HuH-7.5 (cell line): Measurements from ENCODE around the gene ENO2.

Experiments
- DNase-seq: peaks from one replicate; pipeline ENCODE4 v3.0.0; 2011; ENCODE audit warnings: low spot score

Gene ENO2

DNA sequence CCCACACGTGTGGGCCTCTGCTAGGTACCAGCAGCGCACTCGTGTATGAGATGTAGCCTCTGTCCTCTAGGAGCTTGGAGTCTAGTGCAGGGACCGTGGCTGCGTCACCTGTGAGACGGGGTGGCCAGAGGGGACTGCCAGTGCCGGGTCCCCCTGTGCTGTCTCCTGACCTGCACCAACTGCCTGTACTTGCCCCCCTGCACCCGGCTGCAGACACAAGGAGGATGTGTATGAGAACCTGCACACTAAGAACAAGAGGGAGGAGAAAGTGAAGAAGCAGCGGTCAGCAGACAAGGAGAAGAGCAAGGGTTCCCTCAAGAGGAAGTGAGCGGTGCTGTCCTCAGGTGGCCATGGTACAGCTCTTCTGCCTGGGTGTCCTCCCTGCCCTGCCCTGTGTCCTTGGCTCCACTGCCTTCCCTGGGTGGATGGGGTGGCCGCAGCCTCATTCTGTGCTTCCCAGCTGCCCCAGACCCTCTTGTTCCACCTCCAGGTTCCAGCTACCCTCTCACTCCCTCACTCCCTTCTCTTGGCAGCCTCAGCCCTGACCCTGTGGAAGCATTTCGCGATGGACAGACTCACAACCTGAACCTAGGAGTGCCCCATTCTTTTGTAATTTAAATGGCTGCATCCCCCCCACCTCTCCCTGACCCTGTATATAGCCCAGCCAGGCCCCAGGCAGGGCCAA, 46.4 kb downstream of the ENO2 start:
- no peak for DNase-seq

DNA sequence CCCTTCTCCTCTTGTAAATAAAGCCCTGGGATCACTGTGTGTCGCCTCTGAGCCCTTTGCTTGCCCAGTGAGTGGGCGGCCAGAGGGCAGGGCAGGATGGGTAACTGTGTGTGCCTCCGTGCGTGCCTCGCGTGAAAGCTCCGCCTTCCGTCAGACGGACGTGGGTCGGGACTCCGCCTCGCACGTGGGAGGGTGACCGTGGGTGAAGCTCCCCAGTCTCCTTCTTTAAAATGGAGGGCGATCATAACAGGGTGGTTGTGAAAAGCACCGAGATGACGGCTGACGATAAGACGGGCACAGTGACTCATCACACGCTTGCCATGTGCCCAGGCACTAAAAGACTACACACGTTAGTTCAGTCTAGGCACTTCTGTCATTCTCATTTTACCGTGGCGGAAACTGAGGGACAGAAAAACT, 46.9 kb downstream of the ENO2 start:
- DNase-seq = no peak

DNA sequence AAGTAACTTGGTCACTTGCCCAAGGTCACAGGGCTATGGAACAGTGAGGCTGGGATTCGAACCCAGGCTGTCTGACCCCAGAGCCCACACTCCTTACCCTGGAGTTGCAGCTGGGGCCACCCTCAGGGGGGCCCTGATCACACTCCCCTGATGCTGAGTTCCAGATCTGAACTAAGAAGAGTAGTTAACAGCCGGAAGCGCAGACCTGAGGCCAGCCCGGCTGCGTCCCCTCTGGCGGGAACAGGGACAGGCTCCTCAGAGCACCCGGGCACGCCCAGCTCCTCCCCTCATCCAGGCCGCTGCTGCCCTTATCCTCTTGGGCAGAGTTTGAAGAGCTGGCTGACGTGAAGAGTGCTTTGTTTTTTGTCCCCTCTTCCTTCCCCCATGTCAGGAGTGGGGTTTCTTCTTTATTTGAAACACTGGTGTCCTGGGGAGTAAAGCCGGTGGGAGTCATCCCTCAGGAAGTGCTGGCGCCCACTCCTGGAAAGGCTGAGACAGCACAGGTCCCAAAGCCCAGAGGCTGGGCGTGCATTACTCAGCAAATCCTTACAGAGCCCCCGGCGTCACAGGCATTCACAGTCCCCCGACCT, 47.4 kb downstream of the ENO2 start:
- DNase-seq = peak; percentile 85

DNA sequence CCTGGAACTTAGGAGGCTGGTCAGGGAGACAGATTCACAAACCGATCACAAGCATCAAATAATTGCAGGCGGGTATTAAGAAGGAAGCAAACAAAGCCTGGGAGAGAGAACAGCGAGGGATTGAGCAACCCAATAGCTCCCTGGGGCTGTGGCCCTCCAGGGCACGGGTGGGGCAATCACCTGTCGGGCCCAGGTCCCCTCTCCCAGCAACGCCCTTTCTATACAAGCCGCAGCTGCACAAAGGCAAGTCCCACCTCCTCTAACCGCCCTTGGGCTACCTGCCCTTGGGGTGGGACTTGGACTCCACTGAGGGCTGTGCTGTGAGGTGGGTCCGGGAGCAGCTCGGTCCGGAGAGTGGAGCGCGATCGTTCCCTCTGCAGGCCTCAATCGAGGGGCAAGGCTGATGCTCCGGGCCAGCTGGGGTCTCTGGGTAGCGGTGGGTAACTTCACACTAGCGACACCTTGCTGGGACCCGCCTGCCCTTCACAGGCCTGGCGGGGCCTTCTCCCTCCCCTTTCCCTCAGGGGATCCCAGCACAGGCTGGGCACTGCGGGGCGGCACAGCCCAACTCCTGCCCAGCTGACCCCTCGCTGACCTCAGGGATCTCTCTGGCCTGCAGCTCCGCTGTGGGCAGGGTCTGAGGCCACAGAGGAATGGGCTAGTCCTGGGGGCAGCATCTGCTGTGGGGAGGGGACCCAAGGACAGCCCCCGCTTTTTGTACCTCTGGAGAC, 48.1 kb downstream of the ENO2 start:
- DNase-seq = no peak

DNA sequence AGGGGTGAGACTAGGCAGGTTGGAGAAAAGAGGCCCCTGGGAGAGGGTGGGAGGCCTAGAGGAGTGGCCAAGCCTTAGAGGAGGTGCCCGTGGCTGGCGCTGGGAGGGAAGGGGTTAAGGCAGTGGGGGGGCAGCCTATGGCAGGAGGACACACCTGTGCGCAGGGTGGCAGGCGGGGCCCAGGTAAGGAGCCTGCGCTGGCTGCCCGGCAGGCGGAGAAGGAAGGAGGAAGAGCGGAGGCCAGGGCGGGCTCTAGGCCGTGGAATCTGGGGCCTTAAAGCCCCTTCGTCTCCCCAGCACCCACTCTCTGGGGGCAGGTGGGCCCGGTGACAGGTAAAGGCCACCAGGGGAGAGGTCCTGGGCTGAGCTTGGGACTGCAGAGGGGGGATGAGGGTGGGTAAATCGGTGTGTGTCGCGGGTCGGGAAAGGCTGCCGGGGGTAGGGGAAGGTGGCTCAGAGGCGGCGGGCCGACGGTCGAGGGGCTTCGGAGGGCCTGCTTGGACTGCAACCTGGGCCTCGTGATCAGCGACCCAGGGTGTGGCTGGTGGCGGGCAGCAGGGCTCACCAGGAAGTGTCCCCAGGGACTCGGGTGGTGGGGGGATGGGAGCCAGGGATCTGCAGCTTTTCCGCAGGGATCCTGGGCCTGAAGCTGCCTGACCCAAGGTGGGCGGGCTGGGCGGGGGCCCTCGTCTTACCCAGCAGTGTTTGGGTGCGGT, 48.8 kb downstream of the ENO2 start:
- no peak for DNase-seq

DNA sequence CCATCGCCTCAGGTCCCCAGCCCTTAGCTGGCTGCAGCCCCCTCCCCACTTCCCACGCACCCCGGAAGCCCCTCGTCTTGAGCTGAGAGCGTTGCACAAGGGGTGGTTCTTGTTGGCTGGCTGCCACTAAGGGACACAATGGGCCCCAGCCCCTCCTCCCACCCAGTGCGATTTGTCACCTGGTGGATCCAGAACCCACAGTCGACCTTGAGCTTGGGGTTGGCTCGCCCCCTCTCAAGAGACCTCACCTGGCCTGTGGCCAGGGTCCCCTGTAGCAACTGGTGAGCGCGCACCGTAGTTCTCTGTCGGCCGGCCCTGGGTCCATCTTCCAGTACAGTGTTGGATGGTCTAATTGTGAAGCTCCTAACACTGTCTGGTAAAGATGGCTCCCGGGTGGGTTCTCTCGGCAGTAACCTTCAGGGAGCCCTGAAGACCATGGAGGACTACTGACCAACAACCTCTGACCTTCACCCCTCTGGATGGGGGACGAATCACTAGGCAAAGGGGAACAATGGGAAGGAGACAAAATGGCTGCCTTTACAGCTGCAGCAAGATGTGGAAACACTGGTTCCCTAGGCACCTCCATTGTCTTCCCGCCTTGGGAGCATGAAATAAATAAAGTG, 49.5 kb downstream of the ENO2 start:
- DNase-seq = no peak

DNA sequence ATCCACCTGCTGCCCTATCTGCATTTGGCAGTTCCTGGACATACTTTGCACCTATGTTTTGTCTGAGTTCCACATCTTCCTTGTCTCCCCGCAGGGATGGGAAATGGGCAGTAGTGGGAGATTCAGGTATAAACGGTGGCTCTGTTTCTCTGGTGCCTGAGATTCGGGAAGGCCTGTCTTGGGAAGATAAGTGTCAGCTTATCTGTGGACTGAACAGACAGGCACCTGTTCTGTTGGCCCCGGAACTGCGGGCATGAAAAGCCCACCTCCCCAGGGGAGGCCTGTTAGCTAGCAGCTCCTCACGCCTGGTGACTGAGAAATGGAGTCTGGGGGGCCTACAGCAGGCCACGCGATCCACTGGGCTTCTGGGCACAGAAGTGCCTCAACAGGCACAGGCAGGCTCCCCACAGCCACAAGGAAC, 50.2 kb downstream of the ENO2 start:
- no peak for DNase-seq

DNA sequence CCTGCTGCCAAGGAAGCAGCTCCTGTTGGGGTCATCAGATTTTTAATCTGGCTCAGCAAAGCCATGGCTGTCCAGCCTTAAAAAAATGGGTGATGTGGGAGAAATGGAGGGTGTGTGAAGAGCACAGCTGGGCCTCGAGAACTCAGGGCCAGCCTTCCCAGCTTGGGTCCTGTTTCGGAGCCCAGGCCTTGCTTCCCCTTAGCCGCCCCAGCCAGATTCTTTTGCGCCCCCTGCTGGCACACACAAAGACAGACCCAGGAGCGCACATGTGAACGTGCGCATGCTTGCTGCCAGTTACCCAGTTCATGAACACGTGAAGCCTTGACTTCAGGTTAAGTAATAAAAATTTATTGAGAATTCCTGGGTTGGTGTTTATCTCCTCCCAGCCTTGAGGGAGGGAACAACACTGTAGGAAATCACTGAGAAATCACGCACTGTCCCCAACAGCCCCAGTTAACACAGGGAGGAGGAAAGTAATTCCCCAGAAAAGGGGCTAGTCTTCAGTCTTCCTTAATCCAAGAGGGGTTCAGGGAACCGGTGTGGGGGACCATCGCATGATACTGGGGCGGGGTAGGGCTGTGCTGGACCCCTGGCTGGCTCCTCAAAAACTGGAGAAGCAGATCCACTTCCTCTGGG, 50.8 kb downstream of the ENO2 start:
- peak; percentile 90 for DNase-seq

DNA sequence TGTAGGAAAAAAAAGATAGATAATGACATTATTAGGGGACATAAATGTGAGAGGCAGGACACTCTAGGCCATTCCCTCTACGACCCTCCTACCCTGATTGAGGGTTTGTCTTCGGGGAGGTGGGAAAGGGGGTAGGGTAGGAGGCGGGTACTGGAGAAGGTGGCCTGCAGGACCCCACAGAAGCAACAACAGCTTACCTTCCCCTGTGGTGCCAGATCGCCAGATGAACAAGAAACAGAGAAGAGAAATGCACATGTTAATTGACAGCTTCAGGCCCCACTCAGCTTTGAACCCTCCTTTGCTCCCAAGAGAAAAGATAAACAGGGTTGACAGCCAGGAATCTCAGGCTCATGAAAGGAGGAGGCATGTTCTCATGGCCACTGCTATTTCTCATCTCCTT, 51.3 kb downstream of the ENO2 start:
- no peak for DNase-seq

DNA sequence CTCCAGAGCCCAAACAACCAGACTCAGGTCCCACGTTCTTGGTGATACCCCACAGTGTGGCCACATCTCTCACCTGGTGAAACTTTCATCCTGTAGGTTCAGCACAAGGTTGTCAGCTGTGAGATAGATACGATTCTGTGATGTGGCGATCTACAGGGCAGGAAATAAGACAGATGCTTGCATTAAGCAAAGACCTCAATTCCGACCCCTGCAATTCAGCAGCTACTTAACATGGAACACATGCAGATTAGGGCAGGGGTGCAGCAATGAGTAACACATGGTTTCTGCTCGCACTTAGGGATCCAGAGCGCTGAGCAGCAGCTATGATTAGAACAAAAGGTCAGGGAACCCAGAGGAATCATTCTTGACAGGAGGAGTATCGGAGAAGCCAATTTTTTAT, 52.0 kb downstream of the ENO2 start:
- no peak for DNase-seq

DNA sequence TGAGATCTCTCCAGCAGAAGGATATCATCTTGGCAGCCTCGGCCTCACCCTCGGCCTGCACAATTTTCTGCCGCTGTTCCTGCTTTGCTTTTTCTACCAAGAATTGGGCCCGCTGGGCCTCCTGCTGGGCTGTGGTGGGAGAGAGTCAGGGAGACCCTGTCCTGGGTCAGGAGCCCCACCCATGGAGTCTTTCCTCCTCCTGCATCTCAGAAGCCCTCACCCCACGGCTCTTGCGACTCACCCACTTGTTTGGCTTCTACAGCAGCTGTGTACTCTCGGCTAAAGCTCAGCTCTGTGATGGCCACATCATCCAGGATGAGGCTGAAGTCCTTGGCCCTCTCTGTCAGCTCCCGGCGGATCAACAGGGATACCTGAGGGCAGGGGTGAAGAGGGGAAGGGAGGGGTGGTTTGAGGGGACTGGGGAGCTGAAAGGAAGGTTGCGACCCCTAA, 53.3 kb downstream of the ENO2 start:
- DNase-seq = no peak

DNA sequence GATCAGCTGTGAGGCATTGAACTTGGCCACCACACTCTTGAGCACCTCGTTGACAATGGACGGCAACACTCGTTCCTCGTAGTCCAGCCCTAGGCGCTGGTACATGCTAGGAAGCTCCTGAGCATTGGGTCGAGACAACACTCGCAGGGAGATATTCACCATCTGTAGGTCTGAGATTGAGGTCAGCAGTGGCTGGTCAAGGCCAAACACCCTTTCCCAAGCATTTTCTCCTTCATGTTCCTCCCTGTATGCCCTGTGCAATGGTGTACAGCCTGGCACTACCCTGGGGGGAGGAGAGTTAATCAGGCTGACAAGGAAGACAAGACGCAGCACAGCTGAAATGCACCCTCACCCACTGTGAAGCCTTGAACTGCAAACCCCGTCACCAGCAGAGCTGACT, 54.0 kb downstream of the ENO2 start:
- no peak for DNase-seq

DNA sequence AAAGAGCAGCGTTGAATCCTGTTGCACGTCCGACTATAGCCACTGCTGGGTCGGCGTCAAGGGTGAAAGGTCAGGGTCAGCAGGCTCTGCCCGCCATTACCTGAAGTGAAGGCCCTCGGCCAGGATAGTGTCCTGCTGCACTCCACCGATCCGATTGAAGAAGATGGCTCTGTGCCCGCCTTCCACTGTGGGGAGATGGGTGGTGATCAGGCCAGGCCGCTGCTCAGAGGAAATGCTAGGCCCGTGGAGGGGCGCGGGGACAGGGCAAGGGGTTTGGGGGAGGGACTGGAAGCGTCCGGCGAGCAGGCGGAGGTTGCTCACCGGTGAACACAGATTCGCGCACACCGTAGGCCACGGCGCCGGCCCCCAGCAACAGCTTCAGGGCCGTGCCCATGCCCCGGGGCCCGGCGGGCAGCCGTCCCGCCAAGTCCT, 55.7 kb downstream of the ENO2 start:
- DNase-seq = no peak
